Mesenchymal stem cell (in vitro differentiated cells and primary cell): ENCODE measurements around the gene TAF11L10. TPM values are rescaled to one million over a fixed set of nuclear protein-coding genes. Genes with fewer than 3 reads are reported as not detected.
"Not testable (repeated sequence)": the region's sequence is repeated elsewhere in the genome, so short reads cannot be mapped to it uniquely, and the experiment has no call there.

ENCODE experiments used
- DNase-seq: peaks from one replicate; pipeline ENCODE4 v3.0.0-alpha.2; 2013
- H2AFZ ChIP-seq: one replicate; pipeline ENCODE4 v1.6.1; 2013; ENCODE audit warnings: low read depth, mild to moderate bottlenecking, control low read depth, inconsistent platforms, low read length, moderate library complexity
- H2AK5ac ChIP-seq: 2 replicates; pipeline ENCODE4 v1.6.1; 2013; ENCODE audit warnings: low read length, moderate library complexity, mild to moderate bottlenecking, inconsistent platforms; ENCODE audit not compliant: severe bottlenecking
- H2BK120ac ChIP-seq: one replicate; pipeline ENCODE4 v1.6.1; 2013; ENCODE audit warnings: low read depth, mild to moderate bottlenecking, inconsistent platforms, low read length, moderate library complexity
- H2BK12ac ChIP-seq, 2 experiments: one replicate each; pipeline ENCODE4 v1.6.1; 2013; ENCODE audit warnings: inconsistent platforms in 2 of 2, low read length in 2 of 2, mild to moderate bottlenecking in 2 of 2, moderate library complexity in 2 of 2, control low read depth in 1 of 2
- H2BK15ac ChIP-seq: one replicate; pipeline ENCODE4 v1.6.1; 2013; ENCODE audit warnings: mild to moderate bottlenecking, low read depth, inconsistent platforms; ENCODE audit not compliant: poor library complexity, severe bottlenecking
- H2BK5ac ChIP-seq: 2 replicates; pipeline ENCODE4 v1.6.1; 2013; ENCODE audit warnings: low read depth, mild to moderate bottlenecking, low read length, control low read depth, inconsistent platforms; ENCODE audit not compliant: poor library complexity, severe bottlenecking
- H3K14ac ChIP-seq, 2 experiments: one replicate each; pipeline ENCODE4 v1.6.1; 2013; ENCODE audit warnings: inconsistent platforms in 2 of 2, low read length in 2 of 2, control low read depth in 1 of 2, mild to moderate bottlenecking in 1 of 2, moderate library complexity in 1 of 2
- H3K18ac ChIP-seq, 2 experiments: one replicate each; pipeline ENCODE4 v1.6.1; 2013; ENCODE audit warnings: inconsistent platforms in 2 of 2, low read length in 2 of 2, control low read depth in 1 of 2, low read depth in 1 of 2, mild to moderate bottlenecking in 1 of 2
- H3K23ac ChIP-seq, 2 experiments: one replicate each; pipeline ENCODE4 v1.6.1; 2013; ENCODE audit warnings: inconsistent platforms in 2 of 2, low read length in 2 of 2, mild to moderate bottlenecking in 2 of 2, moderate library complexity in 2 of 2, control low read depth in 1 of 2
- H3K27ac ChIP-seq: 2 replicates; pipeline ENCODE4 v1.5.1; 2013; ENCODE audit warnings: mild to moderate bottlenecking, moderate library complexity, low read length, control low read depth, inconsistent platforms; ENCODE audit not compliant: poor library complexity, severe bottlenecking
- H3K27me3 ChIP-seq, 2 experiments: 2 replicates each; pipeline versions ENCODE4 v1.6.1 to v1.7.0; 2013; ENCODE audit warnings: low read length in 2 of 2, mild to moderate bottlenecking in 2 of 2, moderate library complexity in 2 of 2, control low read depth in 1 of 2, inconsistent platforms in 1 of 2; ENCODE audit not compliant: control insufficient read depth in 1 of 2, insufficient read depth in 1 of 2
- H3K36me3 ChIP-seq, 2 experiments: 2 replicates each; pipeline versions ENCODE4 v1.6.1 to v1.7.0; 2013; ENCODE audit warnings: low read length in 2 of 2, control low read depth in 1 of 2, inconsistent platforms in 1 of 2, low read depth in 1 of 2, mild to moderate bottlenecking in 1 of 2; ENCODE audit not compliant: insufficient read depth in 2 of 2, control insufficient read depth in 1 of 2
- H3K4ac ChIP-seq, 2 experiments: one replicate each; pipeline ENCODE4 v1.6.1; 2013; ENCODE audit warnings: inconsistent platforms in 2 of 2, low read length in 2 of 2, mild to moderate bottlenecking in 2 of 2, moderate library complexity in 2 of 2, control low read depth in 1 of 2, low read depth in 1 of 2
- H3K4me1 ChIP-seq: 2 replicates; pipeline ENCODE4 v1.6.1; 2013; ENCODE audit warnings: low read depth, low read length, control low read depth; ENCODE audit not compliant: control insufficient read depth, insufficient read depth
- H3K4me2 ChIP-seq: 2 replicates; pipeline ENCODE4 v1.6.1; 2013; ENCODE audit warnings: low read length, mild to moderate bottlenecking, inconsistent platforms; ENCODE audit not compliant: poor library complexity, severe bottlenecking
- H3K4me3 ChIP-seq, 2 experiments: 2 replicates each; pipeline versions ENCODE4 v1.5.1 to v1.7.0; 2013; ENCODE audit warnings: low read length in 2 of 2, mild to moderate bottlenecking in 2 of 2, control low read depth in 1 of 2, low read depth in 1 of 2; ENCODE audit not compliant: insufficient read depth in 1 of 2
- H3K79me1 ChIP-seq: replicated peaks from 2 replicates; pipeline ENCODE4 v1.6.1; 2013; ENCODE audit warnings: mild to moderate bottlenecking, control low read depth, low read length, inconsistent platforms; ENCODE audit not compliant: poor library complexity, severe bottlenecking
- H3K9ac ChIP-seq: 2 replicates; pipeline ENCODE4 v1.7.0; 2013; ENCODE audit warnings: mild to moderate bottlenecking, low read length, moderate library complexity
- H3K9me3 ChIP-seq: 2 replicates; pipeline ENCODE4 v1.7.0; 2013; ENCODE audit warnings: mild to moderate bottlenecking, low read length; ENCODE audit not compliant: control insufficient read depth
- H4K8ac ChIP-seq: one replicate; pipeline ENCODE4 v1.6.1; 2013; ENCODE audit warnings: inconsistent platforms, mild to moderate bottlenecking, low read length, moderate library complexity
- H4K91ac ChIP-seq: one replicate; pipeline ENCODE4 v1.6.1; 2013; ENCODE audit warnings: mild to moderate bottlenecking, low read length, inconsistent platforms
- WGBS: methylation state at CpG from one replicate; pipeline ENCODE4 v1.1.7; 2013; ENCODE audit warnings: mixed read lengths; 5-methylcytosine and 5-hydroxymethylcytosine counted together
- small RNA-seq: library from polyadenylated mRNA; stranded (forward); fragments of <200 nt; extraction: miRNeasy Mini kit (QIAGEN cat#:217004); gene quantifications from one replicate; pipeline ENCODE3, GENCODE V24; 2013; ENCODE audit warnings: low read depth

TAF11L10 gene

DNA sequence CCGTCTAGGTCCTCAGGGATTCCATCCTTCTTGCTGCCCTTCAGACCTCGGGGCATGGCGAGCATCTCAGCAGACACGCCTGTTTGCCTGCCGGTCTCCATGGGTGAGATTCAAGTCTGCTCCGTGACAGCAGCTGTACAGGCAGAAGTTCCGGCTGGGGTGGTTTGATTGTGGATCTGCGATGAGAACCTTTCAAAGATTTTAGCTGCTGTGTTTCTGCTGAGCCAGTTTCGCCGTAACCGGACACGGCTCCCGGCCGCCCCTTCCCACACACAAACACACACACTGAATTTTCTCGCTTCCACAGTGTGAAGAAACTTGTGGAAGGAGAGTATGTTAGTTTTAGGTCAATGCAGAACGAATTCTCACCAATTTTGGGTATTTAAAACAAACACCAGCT lies 6.8 kb downstream of the TAF11L10 start, which contains the start of gene TAF11L8:
Gene TAF11L8 (minus strand): TSS at position 101 of the 400 bp plus-strand sequence.
- not testable (repeated sequence) for H2AFZ ChIP-seq, H2BK120ac ChIP-seq, H4K91ac ChIP-seq, H3K4ac ChIP-seq, H4K8ac ChIP-seq, H3K4me2 ChIP-seq, H3K36me3 ChIP-seq, H2AK5ac ChIP-seq, H3K14ac ChIP-seq, H3K9ac ChIP-seq, H3K27me3 ChIP-seq, H3K4me3 ChIP-seq, H2BK5ac ChIP-seq, DNase-seq, H3K9me3 ChIP-seq, H2BK15ac ChIP-seq, H3K18ac ChIP-seq, H2BK12ac ChIP-seq, H3K27ac ChIP-seq, H3K23ac ChIP-seq, H3K79me1 ChIP-seq, H3K4me1 ChIP-seq
- WGBS: no CpG with 5 or more reads among the region's 16 CpGs

GRCh38 chr5:17585658-17586057 lies 12.0 kb downstream of the TAF11L10 start, which contains the start of gene TAF11L7:
Gene TAF11L7, minus strand, starts transcription at chr5:17585758.
- H4K8ac ChIP-seq, H2AK5ac ChIP-seq, H2BK12ac ChIP-seq, H2BK5ac ChIP-seq, DNase-seq, H3K9ac ChIP-seq, H3K4ac ChIP-seq, H3K79me1 ChIP-seq, H3K36me3 ChIP-seq, H2BK120ac ChIP-seq, H3K18ac ChIP-seq, H3K27ac ChIP-seq, H3K4me3 ChIP-seq, H3K4me2 ChIP-seq, H3K4me1 ChIP-seq, H3K9me3 ChIP-seq, H2BK15ac ChIP-seq, H3K14ac ChIP-seq, H2AFZ ChIP-seq, H4K91ac ChIP-seq, H3K23ac ChIP-seq, H3K27me3 ChIP-seq: not testable (repeated sequence)
- WGBS: no CpG with 5 or more reads among the region's 16 CpGs

Small RNA genes within 50 kb of the gene (small RNA-seq; reads per million reads assigned to genes)
- not detected for gene AC233724.1
- gene AC233724.3: not detected
- gene AC233724.4: not detected
- gene AC233724.6: not detected
- not detected for gene AC233724.7
